ENCODE measurements around the gene HLCS.

Gene HLCS

DNA sequence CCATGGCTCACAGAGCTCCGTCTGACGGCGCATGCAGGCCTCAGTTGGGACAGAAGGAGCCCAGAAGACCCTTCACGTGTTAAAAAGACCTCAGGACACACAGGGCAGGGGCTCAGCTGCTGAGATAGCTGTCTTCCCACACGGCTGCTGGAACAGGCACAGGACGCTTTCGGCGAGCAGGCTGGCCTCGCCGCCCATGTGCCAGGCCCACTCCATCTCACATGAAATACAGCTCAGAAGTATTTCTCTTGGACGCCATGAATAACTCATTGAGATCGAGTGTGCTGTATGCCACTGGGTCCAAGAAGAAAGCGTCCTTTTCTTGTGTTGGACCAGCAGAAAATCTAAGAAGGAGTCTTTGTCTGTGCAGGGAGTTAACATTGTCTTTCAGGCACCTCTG lies 198.0 kb downstream of the HLCS start:
- TF ChIP-seq, protein P1, sequence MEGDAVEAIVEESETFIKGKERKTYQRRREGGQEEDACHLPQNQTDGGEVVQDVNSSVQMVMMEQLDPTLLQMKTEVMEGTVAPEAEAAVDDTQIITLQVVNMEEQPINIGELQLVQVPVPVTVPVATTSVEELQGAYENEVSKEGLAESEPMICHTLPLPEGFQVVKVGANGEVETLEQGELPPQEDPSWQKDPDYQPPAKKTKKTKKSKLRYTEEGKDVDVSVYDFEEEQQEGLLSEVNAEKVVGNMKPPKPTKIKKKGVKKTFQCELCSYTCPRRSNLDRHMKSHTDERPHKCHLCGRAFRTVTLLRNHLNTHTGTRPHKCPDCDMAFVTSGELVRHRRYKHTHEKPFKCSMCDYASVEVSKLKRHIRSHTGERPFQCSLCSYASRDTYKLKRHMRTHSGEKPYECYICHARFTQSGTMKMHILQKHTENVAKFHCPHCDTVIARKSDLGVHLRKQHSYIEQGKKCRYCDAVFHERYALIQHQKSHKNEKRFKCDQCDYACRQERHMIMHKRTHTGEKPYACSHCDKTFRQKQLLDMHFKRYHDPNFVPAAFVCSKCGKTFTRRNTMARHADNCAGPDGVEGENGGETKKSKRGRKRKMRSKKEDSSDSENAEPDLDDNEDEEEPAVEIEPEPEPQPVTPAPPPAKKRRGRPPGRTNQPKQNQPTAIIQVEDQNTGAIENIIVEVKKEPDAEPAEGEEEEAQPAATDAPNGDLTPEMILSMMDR (IDR thresholded peaks at IDR 0.05; ENCODE audit: low read depth, low read length, missing control alignments), result no peak
- H3K4me3 ChIP-seq (replicated peaks; ENCODE audit: low read depth, low read length), result no peak overlapping the region
- DNase-seq (ENCODE audit: extremely low read depth, low read depth), result no peak

DNA sequence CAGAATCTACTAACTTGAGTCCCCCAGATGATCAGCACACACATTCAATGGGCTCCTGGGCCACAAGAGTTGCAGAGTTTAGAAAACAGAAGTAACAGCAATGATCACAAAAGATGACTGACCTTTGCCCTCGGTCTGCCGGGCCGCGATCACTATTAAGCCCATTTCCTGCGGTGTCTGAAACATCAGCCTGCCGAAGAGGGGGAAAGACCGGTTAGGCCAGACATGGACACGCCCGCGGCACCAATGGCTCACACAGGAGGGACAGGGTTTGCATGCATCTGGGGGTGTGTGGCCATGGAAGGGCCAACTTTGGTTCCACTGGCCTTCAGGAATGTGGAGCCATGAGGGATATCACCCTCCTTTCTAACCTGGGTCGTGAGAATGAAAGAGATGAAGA lies 199.4 kb downstream of the HLCS start:
- H3K4me3 ChIP-seq (replicated peaks; ENCODE audit: low read depth, low read length), result no peak overlapping the region
- DNase-seq (ENCODE audit: extremely low read depth, low read depth), result no peak
- TF ChIP-seq, protein P1 (IDR thresholded peaks at IDR 0.05; ENCODE audit: low read depth, low read length, missing control alignments), result no peak

DNA sequence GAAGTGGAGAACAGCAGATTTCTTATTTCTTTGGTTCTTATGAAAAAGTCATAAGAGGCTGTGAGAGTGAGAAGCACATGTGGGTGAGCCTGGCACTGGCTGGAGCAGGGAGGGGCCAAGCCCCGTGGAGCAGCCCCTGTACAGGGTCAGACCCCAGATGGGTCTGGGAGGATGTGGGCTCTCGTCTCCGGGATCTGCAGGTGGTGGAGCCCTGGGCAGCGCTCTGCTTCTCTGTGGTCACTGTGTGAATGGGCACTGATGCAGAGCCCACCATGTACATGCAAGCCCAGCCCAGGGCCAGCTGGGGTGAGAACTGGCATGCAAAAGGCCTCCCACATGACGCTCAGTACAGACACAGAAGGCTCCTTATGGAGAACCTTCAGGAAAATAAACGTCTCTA lies 200.0 kb downstream of the HLCS start:
- TF ChIP-seq, protein P1 (IDR thresholded peaks at IDR 0.05; ENCODE audit: low read depth, low read length, missing control alignments), result no peak
- no peak overlapping the region for H3K4me3 ChIP-seq (replicated peaks; ENCODE audit: low read depth, low read length)
- DNase-seq (ENCODE audit: extremely low read depth, low read depth), result no peak

DNA sequence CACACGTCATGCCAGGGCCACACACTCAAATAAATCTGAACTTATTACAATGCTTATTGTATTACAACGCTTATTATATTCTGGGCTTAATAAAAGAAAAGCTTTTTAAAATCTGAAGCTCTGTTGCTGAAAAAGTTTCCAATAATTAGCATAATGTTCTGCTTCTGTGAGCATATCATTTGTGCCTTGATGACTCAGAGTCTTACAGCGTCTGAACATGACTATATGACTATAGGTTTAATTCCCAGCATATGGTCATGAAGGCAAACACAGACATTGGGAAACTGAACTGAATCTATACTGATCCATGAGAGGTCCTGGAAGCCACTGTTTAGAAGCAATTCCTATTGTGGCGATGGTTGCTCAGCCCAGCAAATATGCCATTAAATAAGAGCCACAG lies 201.2 kb downstream of the HLCS start:
- no peak for DNase-seq (ENCODE audit: extremely low read depth, low read depth)
- TF ChIP-seq, protein P1 (IDR thresholded peaks at IDR 0.05; ENCODE audit: low read depth, low read length, missing control alignments), result no peak

DNA sequence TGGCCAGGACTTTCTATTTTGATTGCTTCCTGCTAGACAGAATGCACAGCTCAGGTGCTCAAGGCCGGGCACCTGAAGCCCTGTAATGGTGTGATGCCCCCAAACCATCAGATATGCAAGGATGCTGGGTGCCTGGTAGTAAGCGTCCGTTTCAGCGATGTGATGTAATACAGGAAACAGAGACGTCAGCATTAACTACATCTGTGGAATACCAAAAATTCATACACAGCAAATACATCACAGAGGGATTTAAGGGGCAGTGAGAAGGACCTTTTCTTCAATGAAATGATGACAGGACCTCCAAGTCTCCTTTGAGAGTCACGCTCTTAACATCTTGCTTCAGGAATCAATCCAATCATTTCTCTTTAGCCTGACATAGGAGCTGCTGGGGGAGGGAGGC lies 203.2 kb downstream of the HLCS start:
- H3K4me3 ChIP-seq (replicated peaks; ENCODE audit: low read depth, low read length), result no peak overlapping the region
- TF ChIP-seq, protein P1 (IDR thresholded peaks at IDR 0.05; ENCODE audit: low read depth, low read length, missing control alignments), result no peak
- no peak for DNase-seq (ENCODE audit: extremely low read depth, low read depth)

More for the DNA sequence above, 201.2 kb downstream of the HLCS start:
- no peak overlapping the region for H3K4me3 ChIP-seq (replicated peaks; ENCODE audit: low read depth, low read length)

DNA sequence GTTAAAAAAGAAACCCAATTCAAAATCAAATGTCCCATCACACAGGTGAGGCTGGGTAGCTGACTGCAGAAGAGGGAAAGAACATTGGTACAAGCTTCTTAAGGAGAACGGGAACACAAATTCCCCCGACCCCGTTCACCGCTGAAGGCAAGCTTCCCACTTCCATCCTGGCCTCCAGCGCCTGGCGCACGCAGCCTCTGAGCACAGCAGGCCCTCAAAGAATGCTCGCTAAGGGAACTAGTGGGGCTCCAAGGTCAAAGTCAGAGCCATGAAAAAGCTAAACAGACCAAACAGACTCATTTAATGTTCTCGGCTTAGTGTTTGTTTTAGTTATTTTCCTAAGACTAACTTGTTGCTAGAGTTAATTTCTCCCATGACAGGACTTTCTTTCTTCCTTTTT lies 203.8 kb downstream of the HLCS start:
- TF ChIP-seq, protein P1 (IDR thresholded peaks at IDR 0.05; ENCODE audit: low read depth, low read length, missing control alignments), result no peak

DNA sequence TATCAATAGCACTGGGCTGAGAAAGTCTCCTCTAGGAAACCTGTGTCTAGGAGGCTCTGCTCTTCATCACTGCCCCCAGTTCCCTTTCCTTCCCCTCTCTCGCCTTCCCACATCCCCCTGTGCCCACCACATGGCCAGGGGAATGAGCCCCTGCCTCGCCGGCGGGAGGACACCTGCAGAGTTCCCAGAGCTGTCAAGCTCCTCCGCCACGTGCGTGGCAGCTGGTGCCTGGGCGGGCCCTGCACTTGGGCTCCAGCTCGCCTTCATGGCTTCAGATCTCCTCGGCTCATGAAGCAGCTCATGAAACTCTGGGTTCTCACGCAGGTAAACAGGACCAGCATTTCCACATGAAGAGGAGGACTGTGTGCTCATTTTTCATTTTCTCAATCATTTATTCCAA lies 204.8 kb downstream of the HLCS start:
- no peak overlapping the region for H3K4me3 ChIP-seq (replicated peaks; ENCODE audit: low read depth, low read length)
- TF ChIP-seq, protein P1 (IDR thresholded peaks at IDR 0.05; ENCODE audit: low read depth, low read length, missing control alignments), result no peak
- no peak for DNase-seq (ENCODE audit: extremely low read depth, low read depth)

More for the DNA sequence above, 203.8 kb downstream of the HLCS start:
- no peak overlapping the region for H3K4me3 ChIP-seq (replicated peaks; ENCODE audit: low read depth, low read length)
- DNase-seq (ENCODE audit: extremely low read depth, low read depth), result no peak
